Measurements from ENCODE around the gene NOTCH1. TPM values are rescaled to one million over a fixed set of nuclear protein-coding genes. Genes with fewer than 3 reads are reported as not detected.

NOTCH1 gene
- total and polyA plus RNA-seq, 8 donors = 1.4 to 338 (median 19.1) TPM

DNA sequence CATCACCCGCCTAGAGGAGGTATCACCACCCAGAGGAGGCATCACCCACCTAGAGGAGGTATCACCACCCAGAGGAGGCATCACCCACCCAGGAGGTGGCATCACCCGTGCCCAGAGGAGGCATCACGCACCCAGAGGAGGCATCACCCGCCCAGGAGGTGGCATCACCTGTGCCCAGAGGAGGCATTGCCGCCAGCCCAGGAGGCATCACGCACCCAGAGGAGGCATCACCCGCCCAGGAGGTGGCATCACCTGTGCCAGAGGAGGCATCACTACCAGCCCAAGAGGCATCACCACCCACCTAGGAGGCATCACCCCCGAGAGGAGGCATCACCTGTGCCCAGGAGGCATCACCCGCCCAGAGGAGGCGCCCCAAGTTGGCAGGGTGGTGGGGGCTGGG lies 2.6 kb downstream of the NOTCH1 start:
- H3K27ac ChIP-seq = peak overlapping the region in 4 of 5 donors; percentile 15 to 97 (median 96)
- DNase-seq = no peak

DNA sequence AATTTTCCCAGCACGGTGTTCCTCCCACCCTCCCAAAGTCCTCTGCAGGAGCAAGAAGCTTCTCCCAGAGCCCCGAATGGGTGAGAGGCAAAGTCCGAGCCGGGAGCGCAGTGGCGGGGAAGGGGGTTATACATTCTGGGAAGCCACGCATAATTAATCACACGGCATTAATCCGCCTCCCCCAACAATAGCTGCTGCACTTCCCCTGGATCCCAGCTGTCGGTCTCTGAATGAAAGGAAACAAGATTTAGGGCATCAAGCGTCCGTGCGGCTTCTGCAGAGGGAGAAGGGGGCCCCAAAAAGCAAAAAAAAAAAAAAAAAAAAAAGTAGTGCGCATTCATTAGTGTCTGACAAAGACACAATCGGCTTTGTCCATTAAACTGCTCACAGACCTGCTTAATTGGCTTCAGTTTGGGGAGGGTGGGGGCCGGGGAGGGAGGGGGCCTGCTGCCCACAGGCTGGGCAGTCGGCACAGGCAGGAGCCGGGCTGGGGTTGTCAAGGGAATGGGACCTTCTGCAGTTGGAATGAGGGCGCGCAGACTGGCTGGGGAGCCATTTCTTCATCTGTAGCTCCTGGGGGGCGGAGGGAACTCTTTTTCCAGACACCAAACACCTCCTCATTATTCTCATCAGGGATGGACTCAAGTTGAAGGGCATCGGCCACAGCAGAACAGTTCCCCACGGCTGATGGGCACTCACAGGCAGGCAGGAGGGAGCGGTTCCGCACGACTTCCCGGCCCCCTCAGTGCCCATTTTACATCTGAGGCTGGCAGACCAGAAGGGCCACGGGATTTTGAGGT lies 3.4 kb downstream of the NOTCH1 start:
- peaks cover 3 to 30% (median 8%) of the 10 kb centered on the region in 4 donors for H3K36me3 ChIP-seq
- no peaks in the 10 kb centered on the region for H3K9me3 ChIP-seq
- intact Hi-C loops (cut with DNase I; ENCODE audit: low total_unique reads) = loop anchor here (10.0 kb wide), 1 partner anchor 82 kb away; no protein-coding TSS in a partner anchor
- peak overlapping the region in 4 of 5 donors; percentile 82 to 97 (median 96) for H3K27ac ChIP-seq
- TF ChIP-seq POLR2A (IDR thresholded peaks at IDR 0.05) (no peak), POLR2AphosphoS5 (IDR thresholded peaks at IDR 0.05) (no peak), EP300 (IDR thresholded peaks at IDR 0.05) (no peak)
- TF ChIP-seq, protein P1, sequence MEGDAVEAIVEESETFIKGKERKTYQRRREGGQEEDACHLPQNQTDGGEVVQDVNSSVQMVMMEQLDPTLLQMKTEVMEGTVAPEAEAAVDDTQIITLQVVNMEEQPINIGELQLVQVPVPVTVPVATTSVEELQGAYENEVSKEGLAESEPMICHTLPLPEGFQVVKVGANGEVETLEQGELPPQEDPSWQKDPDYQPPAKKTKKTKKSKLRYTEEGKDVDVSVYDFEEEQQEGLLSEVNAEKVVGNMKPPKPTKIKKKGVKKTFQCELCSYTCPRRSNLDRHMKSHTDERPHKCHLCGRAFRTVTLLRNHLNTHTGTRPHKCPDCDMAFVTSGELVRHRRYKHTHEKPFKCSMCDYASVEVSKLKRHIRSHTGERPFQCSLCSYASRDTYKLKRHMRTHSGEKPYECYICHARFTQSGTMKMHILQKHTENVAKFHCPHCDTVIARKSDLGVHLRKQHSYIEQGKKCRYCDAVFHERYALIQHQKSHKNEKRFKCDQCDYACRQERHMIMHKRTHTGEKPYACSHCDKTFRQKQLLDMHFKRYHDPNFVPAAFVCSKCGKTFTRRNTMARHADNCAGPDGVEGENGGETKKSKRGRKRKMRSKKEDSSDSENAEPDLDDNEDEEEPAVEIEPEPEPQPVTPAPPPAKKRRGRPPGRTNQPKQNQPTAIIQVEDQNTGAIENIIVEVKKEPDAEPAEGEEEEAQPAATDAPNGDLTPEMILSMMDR (IDR thresholded peaks at IDR 0.05) = no peak
- H3K27me3 ChIP-seq = no peaks in the 10 kb centered on the region
- no peak for DNase-seq
- H3K4me1 ChIP-seq = peaks cover 66 to 87% (median 84%) of the 10 kb centered on the region in 4 donors
- peak overlapping the region in 2 of 4 donors; percentile 90 to 91 for H3K4me3 ChIP-seq
- 71 to 87% (median 80%) methylated on average over 24 to 28 of the region's 28 CpGs for WGBS, 5 donors

More for the DNA sequence above, 2.6 kb downstream of the NOTCH1 start:
- Histone ChIP-seq H3K36me3 (peaks cover 3 to 24% (median 8%) of the 10 kb centered on the region in 4 donors), H3K4me1 (peaks cover 67 to 87% (median 84%) of the 10 kb centered on the region in 4 donors), H3K4me3 (peak overlapping the region in 2 of 4 donors; percentile 90 to 91), H3K27me3 (no peaks in the 10 kb centered on the region), H3K9me3 (no peaks in the 10 kb centered on the region)
- TF ChIP-seq, protein P1 (IDR thresholded peaks at IDR 0.05) = no peak
- no peak for TF ChIP-seq POLR2A (IDR thresholded peaks at IDR 0.05)
- no peak for TF ChIP-seq POLR2AphosphoS5 (IDR thresholded peaks at IDR 0.05)
- TF ChIP-seq EP300 (IDR thresholded peaks at IDR 0.05) = no peak
- intact Hi-C loops (cut with DNase I; ENCODE audit: low total_unique reads) = loop anchor here (10.0 kb wide), 1 partner anchor 82 kb away; no protein-coding TSS in a partner anchor
- 85 to 95% (median 91%) methylated on average over 3 to 10 of the region's 10 CpGs for WGBS, 5 donors

DNA sequence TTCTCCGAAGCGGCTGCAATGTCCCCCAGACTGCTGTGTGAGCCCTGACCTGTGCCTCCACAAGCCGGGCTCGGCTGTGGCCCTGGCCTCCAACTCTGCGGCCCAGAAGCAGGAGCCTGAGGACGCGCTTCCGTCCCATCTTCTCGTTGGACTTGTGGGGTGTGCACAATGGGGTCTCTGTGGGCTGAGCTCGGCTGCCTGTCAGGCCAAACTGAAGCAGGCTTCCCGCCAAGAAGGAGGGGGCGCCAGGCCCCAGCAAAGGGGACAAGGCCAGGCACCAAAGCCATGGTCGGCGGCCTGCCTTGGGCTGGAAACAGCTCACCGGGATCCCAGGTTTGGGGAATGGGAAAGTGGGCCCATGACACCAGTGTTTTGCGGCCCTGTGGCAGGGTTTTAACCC lies 4.1 kb downstream of the NOTCH1 start:
- 68 to 93% (median 87%) methylated on average over 8 to 16 of the region's 16 CpGs for WGBS, 5 donors
- Histone ChIP-seq H3K9me3 (no peaks in the 10 kb centered on the region), H3K27me3 (no peaks in the 10 kb centered on the region), H3K36me3 (peaks cover 3 to 37% (median 11%) of the 10 kb centered on the region in 4 donors), H3K27ac (peak overlapping the region in 4 of 5 donors; percentile 79 to 97 (median 86)), H3K4me3 (no peak overlapping the region), H3K4me1 (peaks cover 60 to 87% (median 82%) of the 10 kb centered on the region in 4 donors)
- intact Hi-C loops (cut with DNase I; ENCODE audit: low total_unique reads) = loop anchor here (10.0 kb wide), 1 partner anchor 83 kb away; no protein-coding TSS in a partner anchor
- TF ChIP-seq POLR2A (IDR thresholded peaks at IDR 0.05) (no peak), EP300 (IDR thresholded peaks at IDR 0.05) (no peak), POLR2AphosphoS5 (IDR thresholded peaks at IDR 0.05) (no peak)
- TF ChIP-seq, protein P1 (IDR thresholded peaks at IDR 0.05) = no peak
- DNase-seq = no peak

DNA sequence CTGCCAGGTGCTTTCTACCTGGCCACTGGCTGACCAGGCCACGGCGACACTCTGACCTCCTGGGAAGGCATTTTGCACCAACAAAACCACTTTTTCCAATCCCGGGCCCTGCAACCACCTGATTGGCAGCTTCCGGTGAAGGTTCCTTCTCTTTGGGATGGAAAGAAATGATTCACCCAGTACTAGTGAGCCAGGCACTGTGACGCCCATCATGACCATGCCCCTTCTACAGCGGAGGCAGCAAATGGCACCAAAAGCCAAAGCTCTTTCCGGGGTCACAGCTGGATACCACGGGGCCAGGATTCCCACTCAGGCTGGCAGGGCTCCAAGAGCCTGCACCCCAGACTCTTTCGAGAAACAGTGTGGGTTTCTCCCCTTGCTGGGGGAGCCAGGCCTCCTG lies 4.7 kb downstream of the NOTCH1 start:
- Histone ChIP-seq H3K9me3 (no peaks in the 10 kb centered on the region), H3K36me3 (peaks cover 3 to 40% (median 13%) of the 10 kb centered on the region in 4 donors), H3K4me3 (no peak overlapping the region), H3K4me1 (peaks cover 60 to 88% (median 82%) of the 10 kb centered on the region in 4 donors), H3K27ac (peak overlapping the region in 4 of 5 donors; percentile 79 to 97 (median 86)), H3K27me3 (no peaks in the 10 kb centered on the region)
- TF ChIP-seq, protein P1 (IDR thresholded peaks at IDR 0.05) = no peak
- no peak for TF ChIP-seq EP300 (IDR thresholded peaks at IDR 0.05)
- no peak for TF ChIP-seq POLR2A (IDR thresholded peaks at IDR 0.05)
- no peak for TF ChIP-seq POLR2AphosphoS5 (IDR thresholded peaks at IDR 0.05)
- 71 to 82% (median 79%) methylated on average over 7 to 9 of the region's 9 CpGs for WGBS, 5 donors
- DNase-seq = no peak
- intact Hi-C loops (cut with DNase I; ENCODE audit: low total_unique reads) = loop anchor here (10.0 kb wide), 1 partner anchor 84 kb away; no protein-coding TSS in a partner anchor
